GM12872 (cell line): ENCODE measurements around the gene SAG.

Experiments used
- TF ChIP-seq, protein P1 (sequence below): IDR thresholded peaks from 3 replicates; pipeline ENCODE4 v1.5.1; 2011; ENCODE audit warnings: low read depth, mild to moderate bottlenecking, low read length, moderate library complexity; ENCODE audit not compliant: insufficient read depth

Gene SAG

DNA sequence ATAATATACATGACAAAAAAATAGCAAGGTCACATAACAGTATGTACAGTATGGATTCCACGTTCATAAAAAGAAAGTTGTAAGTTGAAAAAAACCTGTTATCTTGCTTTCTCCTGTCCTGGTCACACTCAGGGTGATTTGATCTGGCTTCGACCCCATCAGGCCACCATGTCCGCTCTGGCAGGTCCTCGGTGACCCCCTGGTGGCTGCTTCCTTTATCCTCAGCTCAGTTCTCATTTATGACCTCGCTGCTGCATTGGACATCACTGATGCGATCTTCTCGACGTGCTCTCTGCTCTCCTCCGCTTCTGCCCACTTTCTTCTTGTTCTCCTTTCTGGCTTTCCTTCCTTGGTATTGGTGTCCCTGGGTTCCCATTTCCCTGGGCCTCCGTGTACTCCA, 76.4 kb downstream of the SAG start:
- TF ChIP-seq, protein P1, sequence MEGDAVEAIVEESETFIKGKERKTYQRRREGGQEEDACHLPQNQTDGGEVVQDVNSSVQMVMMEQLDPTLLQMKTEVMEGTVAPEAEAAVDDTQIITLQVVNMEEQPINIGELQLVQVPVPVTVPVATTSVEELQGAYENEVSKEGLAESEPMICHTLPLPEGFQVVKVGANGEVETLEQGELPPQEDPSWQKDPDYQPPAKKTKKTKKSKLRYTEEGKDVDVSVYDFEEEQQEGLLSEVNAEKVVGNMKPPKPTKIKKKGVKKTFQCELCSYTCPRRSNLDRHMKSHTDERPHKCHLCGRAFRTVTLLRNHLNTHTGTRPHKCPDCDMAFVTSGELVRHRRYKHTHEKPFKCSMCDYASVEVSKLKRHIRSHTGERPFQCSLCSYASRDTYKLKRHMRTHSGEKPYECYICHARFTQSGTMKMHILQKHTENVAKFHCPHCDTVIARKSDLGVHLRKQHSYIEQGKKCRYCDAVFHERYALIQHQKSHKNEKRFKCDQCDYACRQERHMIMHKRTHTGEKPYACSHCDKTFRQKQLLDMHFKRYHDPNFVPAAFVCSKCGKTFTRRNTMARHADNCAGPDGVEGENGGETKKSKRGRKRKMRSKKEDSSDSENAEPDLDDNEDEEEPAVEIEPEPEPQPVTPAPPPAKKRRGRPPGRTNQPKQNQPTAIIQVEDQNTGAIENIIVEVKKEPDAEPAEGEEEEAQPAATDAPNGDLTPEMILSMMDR: peak; percentile 56

DNA sequence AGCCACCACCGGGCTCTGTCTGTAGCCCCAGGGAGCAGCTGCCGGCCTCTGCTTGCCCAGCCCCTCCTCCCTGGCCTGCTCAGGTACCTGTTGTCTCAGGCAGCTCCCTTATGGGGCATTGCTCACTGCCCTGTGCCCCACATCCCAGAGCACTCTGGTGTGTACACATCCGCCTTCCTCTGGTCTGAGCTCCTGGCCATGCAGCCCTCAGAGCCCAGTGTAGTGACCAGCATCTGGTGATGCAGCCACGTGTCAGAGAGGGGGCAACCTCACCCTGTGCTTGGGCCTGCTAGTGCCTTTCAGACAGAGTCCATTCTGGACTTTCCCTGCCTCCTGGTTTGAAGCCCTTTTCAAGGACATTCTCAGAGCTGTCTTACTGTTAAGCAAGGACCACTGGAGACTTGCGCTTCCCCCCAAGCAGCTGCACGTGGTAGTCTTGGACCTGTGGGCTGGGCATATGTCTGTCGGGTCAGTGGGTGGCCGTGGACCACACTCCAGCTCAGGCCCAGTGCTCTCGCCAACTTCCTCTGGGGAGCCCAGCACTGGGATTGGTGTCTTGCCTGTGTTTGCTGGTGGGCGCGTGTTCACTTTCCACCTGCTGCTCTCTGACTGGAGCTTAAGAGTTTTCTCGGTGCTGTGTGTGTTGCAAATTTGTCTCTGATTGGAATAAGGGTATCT, 77.3 kb downstream of the SAG start:
- TF ChIP-seq, protein P1: no peak

DNA sequence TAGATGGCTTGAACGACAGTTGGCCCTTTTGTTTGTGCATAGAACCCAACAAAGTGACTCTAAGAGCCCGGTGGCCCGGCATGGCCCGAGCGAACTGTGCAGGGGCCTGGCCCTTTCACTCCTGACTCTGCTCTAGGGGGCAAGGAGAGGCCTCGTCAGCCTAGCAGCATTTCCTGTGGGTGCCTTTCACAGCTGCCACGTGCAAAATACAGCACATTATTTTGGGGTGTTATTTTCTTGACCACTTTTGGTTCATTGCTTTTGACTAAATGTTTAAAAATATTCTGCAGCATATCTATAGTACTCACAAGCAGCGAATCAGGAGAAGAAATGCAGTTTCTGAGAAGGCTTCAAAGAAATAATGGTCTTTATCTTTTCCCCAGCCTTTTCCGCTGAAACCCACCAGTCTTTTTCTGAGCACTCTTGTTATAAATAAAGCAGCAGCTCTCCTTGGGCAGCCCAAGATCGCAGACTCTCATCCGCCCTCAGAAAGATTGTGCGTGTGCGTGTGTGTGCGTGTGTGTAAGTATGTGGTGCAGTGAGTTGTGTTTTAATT, 78.0 kb downstream of the SAG start:
- TF ChIP-seq, protein P1: no peak

DNA sequence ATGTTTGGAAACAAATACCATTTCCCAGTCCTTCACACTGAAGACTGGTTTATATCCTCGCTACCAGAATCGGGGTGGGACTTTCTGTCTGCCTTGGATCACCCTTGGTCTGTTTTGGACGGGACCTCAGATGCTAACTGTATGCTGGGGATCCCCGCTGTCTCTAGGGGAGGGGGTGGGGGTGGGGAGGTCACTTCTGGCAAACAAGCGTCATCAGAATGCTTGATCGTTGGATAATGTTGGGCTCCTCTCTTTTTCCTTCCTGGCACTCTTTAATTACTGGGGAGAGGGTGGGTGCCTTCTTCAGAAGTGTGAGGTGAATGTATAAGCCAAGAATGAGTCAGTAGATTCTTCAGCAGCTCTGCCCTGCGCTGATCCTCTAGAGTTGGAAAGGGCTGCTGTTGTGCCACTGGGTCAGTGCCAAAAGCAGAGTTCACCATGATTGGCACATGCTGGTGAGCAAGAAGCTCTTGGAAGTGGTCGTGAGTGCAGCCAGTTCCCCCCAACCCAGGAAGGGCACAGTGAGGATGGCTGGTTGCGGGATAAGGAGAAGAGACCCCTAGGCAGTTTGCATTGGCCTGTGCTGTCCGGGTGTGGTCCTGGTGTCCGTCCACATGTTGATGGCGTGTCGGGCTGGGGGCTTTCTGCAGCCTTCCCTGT, 78.9 kb downstream of the SAG start:
- TF ChIP-seq, protein P1: no peak

DNA sequence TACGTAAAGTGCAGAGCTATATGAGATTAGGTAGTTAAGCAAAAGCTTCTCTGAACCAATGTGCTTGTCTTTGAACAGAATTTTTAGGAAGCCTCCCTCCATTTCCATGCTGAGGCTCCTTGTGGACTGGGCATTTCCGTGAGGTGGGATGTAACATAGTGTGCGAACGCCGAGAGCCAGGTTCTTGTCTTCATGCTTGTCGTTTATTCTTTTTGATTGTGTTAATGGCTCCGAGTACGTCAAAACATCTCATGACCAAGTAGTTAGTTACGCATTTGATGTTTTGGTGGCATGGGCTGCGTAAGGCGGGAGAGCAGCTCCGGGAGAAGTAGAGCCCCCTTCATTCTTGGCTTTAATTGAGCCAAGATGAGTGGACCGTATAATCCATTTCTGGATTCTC, 79.6 kb downstream of the SAG start:
- TF ChIP-seq, protein P1: no peak

DNA sequence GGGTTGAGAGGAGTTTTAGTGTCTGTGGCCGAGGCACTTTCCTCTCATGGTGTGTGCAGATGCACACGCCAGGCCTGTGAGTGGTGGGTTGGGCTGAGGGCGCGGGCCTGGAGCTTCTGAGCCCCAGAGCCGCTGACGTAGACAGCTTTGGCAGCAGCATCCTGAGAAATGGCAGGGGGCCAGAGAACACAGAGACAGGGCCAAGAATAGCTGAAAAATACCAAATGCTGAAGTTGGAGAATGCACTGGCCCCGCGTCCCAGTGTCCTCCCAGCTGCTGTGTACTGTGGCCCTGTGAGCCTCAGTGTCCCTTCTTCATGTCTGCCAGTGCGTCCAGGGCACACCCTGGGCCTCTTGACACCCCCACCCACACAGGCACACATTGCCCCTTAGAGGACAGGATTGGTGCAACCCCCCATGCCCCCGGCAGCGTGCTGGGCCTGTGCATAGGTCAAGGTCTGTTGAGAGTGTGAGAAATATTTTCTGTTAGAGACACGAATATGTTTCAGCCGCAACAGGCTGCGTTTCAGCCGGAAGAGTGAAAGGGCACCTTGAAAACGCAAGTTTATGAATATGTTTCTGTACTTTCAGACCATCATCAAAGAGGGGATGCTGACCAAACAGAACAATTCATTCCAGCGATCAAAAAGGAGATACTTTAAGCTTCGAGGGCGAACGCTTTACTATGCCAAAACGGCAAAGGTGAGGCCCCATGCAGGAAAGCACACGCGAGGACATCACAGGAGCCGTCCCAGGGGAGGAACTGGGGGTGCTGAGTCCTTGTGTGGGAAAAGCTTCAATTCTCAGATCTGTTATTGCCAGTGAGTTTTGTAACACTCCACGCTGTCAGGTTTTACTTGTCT, 80.3 kb downstream of the SAG start:
- TF ChIP-seq, protein P1: no peak

DNA sequence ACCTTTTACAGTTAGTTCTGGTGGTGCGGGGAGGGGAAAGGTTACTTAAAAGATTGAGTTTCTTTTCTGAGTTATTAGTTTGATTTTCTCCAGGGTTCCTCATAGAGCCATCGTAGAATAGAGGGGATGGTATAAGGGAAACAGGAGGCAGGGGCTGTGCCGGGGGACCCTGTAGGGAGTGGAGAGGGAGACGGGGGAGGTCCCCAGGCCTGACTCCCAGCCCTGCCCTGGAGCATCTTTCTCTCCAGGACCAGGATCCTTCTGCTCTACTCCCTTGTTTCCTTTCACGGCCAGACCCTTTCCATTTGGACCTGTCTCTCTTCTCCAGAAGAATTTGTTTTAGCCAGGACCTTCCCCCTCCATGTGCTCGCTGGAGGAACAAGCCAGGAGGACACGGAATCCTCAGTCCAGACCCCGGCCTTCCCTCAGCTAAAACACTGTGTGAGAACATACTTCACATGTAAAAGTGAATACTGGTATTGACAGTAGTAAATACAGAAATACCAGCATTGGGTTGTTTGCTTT, 82.0 kb downstream of the SAG start:
- TF ChIP-seq, protein P1: no peak
